Stimulated activated memory B cell treated with anti-CD40 and anti-IgM and Interleukin-4, amounts not matched to agents 10 μg/mL and 1 μg/mL and 100 μg/mL, for 72 hours (primary cell): Measurements from ENCODE around the gene NALF2.

Experiments
- ATAC-seq: fragments of 150-1000 bp; cut with Tn5 transposase; 2 replicates; pipeline ENCODE4 v1.10.0; 2021
- H3K27ac Mint-ChIP-seq: one replicate; pipeline ENCODE4 v1.8.0; 2022; ENCODE audit warnings: mild to moderate bottlenecking, mixed read lengths
- H3K27me3 Mint-ChIP-seq: one replicate; pipeline ENCODE4 v1.8.0; 2022; ENCODE audit warnings: mixed read lengths
- H3K36me3 Mint-ChIP-seq: one replicate; pipeline ENCODE4 v1.8.0; 2022; ENCODE audit warnings: mixed read lengths
- H3K4me1 Mint-ChIP-seq: one replicate; pipeline ENCODE4 v1.8.0; 2022; ENCODE audit warnings: mixed read lengths
- H3K4me3 Mint-ChIP-seq: one replicate; pipeline ENCODE4 v1.8.0; 2022; ENCODE audit warnings: mild to moderate bottlenecking, moderate library complexity, mixed read lengths
- H3K9me3 Mint-ChIP-seq: one replicate; pipeline ENCODE4 v1.8.0; 2022; ENCODE audit warnings: mixed read lengths

NALF2 gene

GRCh38 chrX:69503782-69504625 lies at the start of gene NALF2:
Gene NALF2 (plus strand): TSS chrX:69504326. CDS start chrX:69505283, 957 bp downstream.
- Mint-ChIP-seq H3K27ac (no peak within 1 kb of the TSS), H3K27me3 (peaks cover 32% of the 10 kb centered on the region), H3K4me3 (peak within 1 kb of the TSS; percentile 72), H3K4me1 (peaks cover 5% of the 10 kb centered on the region), H3K9me3 (no peaks in the 10 kb centered on the region), H3K36me3 (no peaks in the 10 kb centered on the region)
- ATAC-seq, result peak; percentile 58

- Mint-ChIP-seq H3K9me3 (peaks cover 4% of the 10 kb centered on the region), H3K4me1 (no peaks in the 10 kb centered on the region), H3K27ac (no peak overlapping the region), H3K4me3 (no peak overlapping the region), H3K36me3 (no peaks in the 10 kb centered on the region), H3K27me3 (no peaks in the 10 kb centered on the region)
- ATAC-seq, result no peak
Measured at GRCh38 chrX:69457756-69458155, 46.4 kb upstream of the NALF2 start.

- Mint-ChIP-seq H3K36me3 (no peaks in the 10 kb centered on the region), H3K4me3 (no peak overlapping the region), H3K4me1 (no peaks in the 10 kb centered on the region), H3K9me3 (no peaks in the 10 kb centered on the region), H3K27me3 (no peaks in the 10 kb centered on the region), H3K27ac (no peak overlapping the region)
- no peak for ATAC-seq
Measured at GRCh38 chrX:69466546-69466945, 37.6 kb upstream of the NALF2 start.

GRCh38 chrX:69469975-69470374 lies 34.2 kb upstream of the NALF2 start:
- ATAC-seq, result no peak
- H3K27ac Mint-ChIP-seq, result no peak overlapping the region
- no peak overlapping the region for H3K4me3 Mint-ChIP-seq
- H3K36me3 Mint-ChIP-seq, result no peaks in the 10 kb centered on the region
- no peaks in the 10 kb centered on the region for H3K9me3 Mint-ChIP-seq
- H3K27me3 Mint-ChIP-seq, result no peaks in the 10 kb centered on the region
- no peaks in the 10 kb centered on the region for H3K4me1 Mint-ChIP-seq

- no peaks in the 10 kb centered on the region for H3K9me3 Mint-ChIP-seq
- ATAC-seq, result no peak
- no peaks in the 10 kb centered on the region for H3K36me3 Mint-ChIP-seq
- H3K27me3 Mint-ChIP-seq, result peaks cover 19% of the 10 kb centered on the region
- H3K27ac Mint-ChIP-seq, result no peak overlapping the region
- H3K4me1 Mint-ChIP-seq, result no peaks in the 10 kb centered on the region
- H3K4me3 Mint-ChIP-seq, result no peak overlapping the region
Measured at GRCh38 chrX:69489625-69490024, 14.5 kb upstream of the NALF2 start.

- no peak for ATAC-seq
- Mint-ChIP-seq H3K4me1 (no peaks in the 10 kb centered on the region), H3K9me3 (no peaks in the 10 kb centered on the region), H3K27me3 (peaks cover 18% of the 10 kb centered on the region), H3K36me3 (no peaks in the 10 kb centered on the region), H3K27ac (no peak overlapping the region), H3K4me3 (no peak overlapping the region)
Measured at GRCh38 chrX:69493193-69493592, 10.9 kb upstream of the NALF2 start.

- Mint-ChIP-seq H3K4me3 (no peak overlapping the region), H3K27ac (no peak overlapping the region)
Measured at GRCh38 chrX:69493766-69494165, 10.4 kb upstream of the NALF2 start.

GRCh38 chrX:69496183-69496582 lies 7.9 kb upstream of the NALF2 start:
- H3K9me3 Mint-ChIP-seq, result no peaks in the 10 kb centered on the region
- no peak overlapping the region for H3K27ac Mint-ChIP-seq
- ATAC-seq, result no peak
- no peak overlapping the region for H3K4me3 Mint-ChIP-seq
- no peaks in the 10 kb centered on the region for H3K4me1 Mint-ChIP-seq
- H3K36me3 Mint-ChIP-seq, result no peaks in the 10 kb centered on the region
- peaks cover 8% of the 10 kb centered on the region for H3K27me3 Mint-ChIP-seq

More at GRCh38 chrX:69493766-69494165, 10.4 kb upstream of the NALF2 start:
- peaks cover 12% of the 10 kb centered on the region for H3K27me3 Mint-ChIP-seq
- H3K4me1 Mint-ChIP-seq, result no peaks in the 10 kb centered on the region
- no peaks in the 10 kb centered on the region for H3K9me3 Mint-ChIP-seq
- no peaks in the 10 kb centered on the region for H3K36me3 Mint-ChIP-seq
- ATAC-seq, result no peak

- Mint-ChIP-seq H3K36me3 (no peaks in the 10 kb centered on the region), H3K27ac (no peak overlapping the region), H3K27me3 (peaks cover 9% of the 10 kb centered on the region), H3K9me3 (no peaks in the 10 kb centered on the region), H3K4me3 (no peak overlapping the region), H3K4me1 (peaks cover 5% of the 10 kb centered on the region)
- no peak for ATAC-seq
Measured at GRCh38 chrX:69501429-69501828, 2.7 kb upstream of the NALF2 start.

- Mint-ChIP-seq H3K36me3 (no peaks in the 10 kb centered on the region), H3K27me3 (peaks cover 25% of the 10 kb centered on the region), H3K9me3 (no peaks in the 10 kb centered on the region), H3K4me3 (no peak overlapping the region), H3K4me1 (peaks cover 5% of the 10 kb centered on the region), H3K27ac (no peak overlapping the region)
- no peak for ATAC-seq
Measured at GRCh38 chrX:69503228-69503781, 821 bp upstream of the NALF2 start.

GRCh38 chrX:69504626-69505612 lies 793 bp downstream of the NALF2 start:
- ATAC-seq, result no peak
- Mint-ChIP-seq H3K4me1 (peaks cover 5% of the 10 kb centered on the region), H3K9me3 (no peaks in the 10 kb centered on the region), H3K36me3 (no peaks in the 10 kb centered on the region), H3K4me3 (peak overlapping the region; percentile 70), H3K27ac (no peak overlapping the region), H3K27me3 (peaks cover 39% of the 10 kb centered on the region)

- Mint-ChIP-seq H3K36me3 (no peaks in the 10 kb centered on the region), H3K27ac (no peak overlapping the region), H3K4me1 (peaks cover 5% of the 10 kb centered on the region), H3K9me3 (no peaks in the 10 kb centered on the region), H3K27me3 (peaks cover 44% of the 10 kb centered on the region), H3K4me3 (peak overlapping the region; percentile 63)
- no peak for ATAC-seq
Measured at GRCh38 chrX:69505772-69506616, 1.9 kb downstream of the NALF2 start.

- Mint-ChIP-seq H3K27me3 (peaks cover 51% of the 10 kb centered on the region), H3K4me1 (peaks cover 5% of the 10 kb centered on the region)
- no peak for ATAC-seq
Measured at GRCh38 chrX:69506617-69507499, 2.7 kb downstream of the NALF2 start.

GRCh38 chrX:69507500-69507789 lies 3.3 kb downstream of the NALF2 start:
- no peaks in the 10 kb centered on the region for H3K9me3 Mint-ChIP-seq
- H3K36me3 Mint-ChIP-seq, result no peaks in the 10 kb centered on the region
- H3K27me3 Mint-ChIP-seq, result peaks cover 51% of the 10 kb centered on the region
- no peak overlapping the region for H3K4me3 Mint-ChIP-seq
- no peak for ATAC-seq
- no peak overlapping the region for H3K27ac Mint-ChIP-seq
- peaks cover 5% of the 10 kb centered on the region for H3K4me1 Mint-ChIP-seq

More at GRCh38 chrX:69506617-69507499, 2.7 kb downstream of the NALF2 start:
- Mint-ChIP-seq H3K27ac (no peak overlapping the region), H3K36me3 (no peaks in the 10 kb centered on the region), H3K9me3 (no peaks in the 10 kb centered on the region), H3K4me3 (no peak overlapping the region)
